ENCODE data around the gene SLC9B1. TPM values are rescaled to one million over a fixed set of nuclear protein-coding genes. Genes with fewer than 3 reads are reported as not detected.

Gene SLC9B1
- total and polyA plus RNA-seq, 2 of the 8 experiments (the other 6 are each of a cell fraction or from before 2014, with no cell fraction given), result 0.08 to 0.19 TPM

DNA sequence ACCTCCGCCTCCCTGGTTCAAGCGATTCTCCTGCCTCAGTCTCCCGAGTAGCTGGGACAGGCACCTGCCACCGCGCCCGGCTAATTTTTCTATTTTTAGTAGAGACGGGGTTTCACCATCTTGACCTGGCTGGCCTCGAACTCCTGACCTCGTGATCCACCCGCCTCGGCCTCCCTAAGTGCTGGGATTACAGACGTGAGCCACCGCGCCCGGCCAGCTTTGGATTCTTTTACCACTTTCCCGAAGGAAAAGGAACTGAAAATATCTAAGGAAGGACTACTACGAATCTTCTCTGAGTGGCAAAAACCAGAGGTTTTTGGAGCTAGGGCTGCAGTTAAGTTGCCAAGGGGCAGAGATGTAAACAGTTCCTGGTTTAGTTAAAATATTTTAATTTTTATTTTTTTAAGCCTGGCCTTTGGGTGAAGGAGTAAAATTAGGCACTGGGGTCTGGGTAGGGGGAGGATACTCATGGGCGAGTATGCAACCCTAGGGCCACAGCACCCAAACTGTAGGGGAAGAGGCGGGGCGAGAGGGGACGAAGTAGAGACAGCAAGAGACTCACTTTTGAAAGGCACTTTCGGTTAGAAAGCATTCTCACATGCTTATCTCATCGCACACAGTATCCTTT is 151.2 kb downstream of the SLC9B1 start (continued):
- TF ChIP-seq SAP30 (IDR thresholded peaks at IDR 0.05; ENCODE audit: insufficient read depth, insufficient replicate concordance, low read length) (no peak), JUND (IDR thresholded peaks at IDR 0.05; ENCODE audit: low read length) (no peak), TAF7 (optimal IDR thresholded peaks at IDR 0.05; ENCODE audit: borderline replicate concordance, low read depth, low read length) (no peak), RBBP5 (IDR thresholded peaks at IDR 0.05; ENCODE audit: borderline replicate concordance, low read depth, low read length) (no peak)

Measured in H1 (cell line).